ENCODE measurements around the gene IGFBPL1. TPM values are rescaled to one million over a fixed set of nuclear protein-coding genes. Genes with fewer than 3 reads are reported as not detected.
A peak's percentile ranks its signal among the peaks of the same experiment; 100 is the strongest.

IGFBPL1 gene
- total and polyA plus RNA-seq, 4 donors = 0.08 TPM; not detected in 3

- TF ChIP-seq CTCF (IDR thresholded peaks at IDR 0.05; ENCODE audit: low read depth, low read length, missing input control) = no peak
- no peak for TF ChIP-seq EGR1 (IDR thresholded peaks at IDR 0.05; ENCODE audit: low read depth in 2 of 2)
- no peak for TF ChIP-seq GABPA (IDR thresholded peaks at IDR 0.05 in 1 of 2, conservative IDR thresholded peaks at IDR 0.05 in 1 of 2)
- no peak for TF ChIP-seq NR2F2 (IDR thresholded peaks at IDR 0.05)
- peak; percentile 20 for TF ChIP-seq SP1 (IDR thresholded peaks at IDR 0.05)
- peak; percentile 51 for TF ChIP-seq YY1 (IDR thresholded peaks at IDR 0.05)
- peak in 1 of 2 donors; percentile 10 for TF ChIP-seq RAD21 (IDR thresholded peaks at IDR 0.05)
Measured at GRCh38 chr9:38392235-38393127, 31.8 kb downstream of the IGFBPL1 start, which contains the start of gene ALDH1B1 (continued).

- no peak for TF ChIP-seq HNF4G (IDR thresholded peaks at IDR 0.05)
- no peak for TF ChIP-seq EGR1 (IDR thresholded peaks at IDR 0.05; ENCODE audit: low read depth in 2 of 2)
- TF ChIP-seq JUND (IDR thresholded peaks at IDR 0.05) = no peak
- TF ChIP-seq NR2F2 (IDR thresholded peaks at IDR 0.05) = no peak
- TF ChIP-seq CTCF (IDR thresholded peaks at IDR 0.05; ENCODE audit: low read depth, low read length, missing input control) = no peak
- no peak for TF ChIP-seq GABPA (IDR thresholded peaks at IDR 0.05 in 1 of 2, conservative IDR thresholded peaks at IDR 0.05 in 1 of 2)
- no peak for TF ChIP-seq HNF4A (conservative IDR thresholded peaks at IDR 0.05)
- 89% methylated on average over 18 of the region's 18 CpGs for WGBS
- Histone ChIP-seq H3K9me3 (ENCODE audit: control insufficient read depth in 4 of 4, low read length in 3 of 4) (no peaks in the 10 kb centered on the region), H3K4me3 (ENCODE audit: low read depth in 1 of 3, low read length in 3 of 3) (no peak overlapping the region), H3K36me3 (ENCODE audit: control insufficient read depth in 4 of 4, insufficient read depth in 3 of 4, low read depth in 1 of 4, low read length in 3 of 4) (peaks cover 3 to 8% (median 7%) of the 10 kb centered on the region in 4 donors), H3K4me1 (ENCODE audit: control insufficient read depth in 4 of 4, insufficient read depth in 4 of 4, low read length in 3 of 4) (peaks cover 6 to 76% (median 69%) of the 10 kb centered on the region in 4 donors), H3K27me3 (ENCODE audit: control insufficient read depth in 4 of 4, insufficient read depth in 4 of 4, low read length in 3 of 4) (no peaks in the 10 kb centered on the region), H3K9ac (ENCODE audit: low read depth in 1 of 2, low read length in 2 of 2) (no peak overlapping the region), H3K27ac (ENCODE audit: low read depth in 1 of 2, low read length in 2 of 2) (peak overlapping the region in 1 of 2 donors; percentile 5)
- no peak for DNase-seq (ENCODE audit: low spot score)
Measured at GRCh38 chr9:38391278-38392118, 32.8 kb downstream of the IGFBPL1 start.

GRCh38 chr9:38390851-38391250, 33.4 kb downstream of the IGFBPL1 start:
- H3K36me3 ChIP-seq (ENCODE audit: control insufficient read depth in 4 of 4, insufficient read depth in 3 of 4, low read depth in 1 of 4, low read length in 3 of 4) = peaks cover under 1 to 2% (median 1%) of the 10 kb centered on the region in 4 donors
- WGBS = 26% methylated on average over 5 of the region's 5 CpGs

More at GRCh38 chr9:38390851-38391250, 33.4 kb downstream of the IGFBPL1 start:
- Histone ChIP-seq H3K4me1 (ENCODE audit: control insufficient read depth in 4 of 4, insufficient read depth in 4 of 4, low read length in 3 of 4) (peaks cover 9 to 82% (median 73%) of the 10 kb centered on the region in 4 donors), H3K9ac (ENCODE audit: low read depth in 1 of 2, low read length in 2 of 2) (no peak overlapping the region), H3K27ac (ENCODE audit: low read depth in 1 of 2, low read length in 2 of 2) (no peak overlapping the region), H3K4me3 (ENCODE audit: low read depth in 1 of 3, low read length in 3 of 3) (no peak overlapping the region), H3K9me3 (ENCODE audit: control insufficient read depth in 4 of 4, low read length in 3 of 4) (no peaks in the 10 kb centered on the region), H3K27me3 (ENCODE audit: control insufficient read depth in 4 of 4, insufficient read depth in 4 of 4, low read length in 3 of 4) (no peaks in the 10 kb centered on the region)
- TF ChIP-seq REST (IDR thresholded peaks at IDR 0.05) = no peak
- peak in 1 of 2 donors; percentile 5 for TF ChIP-seq RXRA (IDR thresholded peaks at IDR 0.05)
- TF ChIP-seq TAF1 (conservative IDR thresholded peaks at IDR 0.05) = no peak
- no peak for TF ChIP-seq SP1 (IDR thresholded peaks at IDR 0.05)
- no peak for TF ChIP-seq ZBTB33 (IDR thresholded peaks at IDR 0.05)
- no peak for DNase-seq (ENCODE audit: low spot score)

Measured in liver (tissue), 9 donors.